ENCODE data around the gene ATP5F1C. TPM values are rescaled to one million over a fixed set of nuclear protein-coding genes. Genes with fewer than 3 reads are reported as not detected.

Gene ATP5F1C
- total and polyA plus RNA-seq, 2 experiments from 2014 or later: 332 to 537 TPM

GRCh38 chr10:7846591-7846990 is 58.6 kb downstream of the ATP5F1C start:
- Mint-ChIP-seq H3K4me3 (no peak overlapping the region), H3K27me3 (ENCODE audit: insufficient read depth, low read depth, poor library complexity) (peaks cover 4% of the 10 kb centered on the region), H3K4me1 (peaks cover 6% of the 10 kb centered on the region), H3K27ac (no peak overlapping the region), H3K36me3 (ENCODE audit: low read depth) (no peaks in the 10 kb centered on the region), H3K9me3 (no peaks in the 10 kb centered on the region)
- H3K4me2 ChIP-seq: no peak overlapping the region
- H3K36me3 ChIP-seq (ENCODE audit: insufficient read depth): no peaks in the 10 kb centered on the region
- H3F3A ChIP-seq (replicated peaks; ENCODE audit: low read depth): no peaks in the 10 kb centered on the region
- no peak overlapping the region for H2AFZ ChIP-seq
- no peaks in the 10 kb centered on the region for H3K27me3 ChIP-seq (ENCODE audit: insufficient read depth)
- peaks cover 56% of the 10 kb centered on the region for H3K79me2 ChIP-seq (replicated peaks; ENCODE audit: insufficient read depth)
- TF ChIP-seq POLR2AphosphoS5 (IDR thresholded peaks at IDR 0.05; ENCODE audit: low read depth) (no peak), ZNF331 (CRISPR knock-in tag; IDR thresholded peaks at IDR 0.05; ENCODE audit: low read depth) (no peak), CREB1 (CRISPR knock-in tag; IDR thresholded peaks at IDR 0.05; ENCODE audit: low read depth) (no peak), STAT1 (IDR thresholded peaks at IDR 0.05; ENCODE audit: unreplicated experiment) (no peak), EZH2phosphoT487 (IDR thresholded peaks at IDR 0.05; ENCODE audit: unreplicated experiment) (no peak), ZNF114 (CRISPR knock-in tag; IDR thresholded peaks at IDR 0.05) (no peak), ZNF462 (CRISPR knock-in tag; IDR thresholded peaks at IDR 0.05) (no peak), CTCF (conservative IDR thresholded peaks at IDR 0.05; ENCODE audit: low read depth in 2 of 2) (no peak), NANOG (IDR thresholded peaks at IDR 0.05; ENCODE audit: borderline replicate concordance) (no peak), JUNB (IDR thresholded peaks at IDR 0.05; ENCODE audit: unreplicated experiment) (no peak), EZH2 (IDR thresholded peaks at IDR 0.05; ENCODE audit: low read depth, unreplicated experiment) (no peak)
- TF ChIP-seq, protein P1, sequence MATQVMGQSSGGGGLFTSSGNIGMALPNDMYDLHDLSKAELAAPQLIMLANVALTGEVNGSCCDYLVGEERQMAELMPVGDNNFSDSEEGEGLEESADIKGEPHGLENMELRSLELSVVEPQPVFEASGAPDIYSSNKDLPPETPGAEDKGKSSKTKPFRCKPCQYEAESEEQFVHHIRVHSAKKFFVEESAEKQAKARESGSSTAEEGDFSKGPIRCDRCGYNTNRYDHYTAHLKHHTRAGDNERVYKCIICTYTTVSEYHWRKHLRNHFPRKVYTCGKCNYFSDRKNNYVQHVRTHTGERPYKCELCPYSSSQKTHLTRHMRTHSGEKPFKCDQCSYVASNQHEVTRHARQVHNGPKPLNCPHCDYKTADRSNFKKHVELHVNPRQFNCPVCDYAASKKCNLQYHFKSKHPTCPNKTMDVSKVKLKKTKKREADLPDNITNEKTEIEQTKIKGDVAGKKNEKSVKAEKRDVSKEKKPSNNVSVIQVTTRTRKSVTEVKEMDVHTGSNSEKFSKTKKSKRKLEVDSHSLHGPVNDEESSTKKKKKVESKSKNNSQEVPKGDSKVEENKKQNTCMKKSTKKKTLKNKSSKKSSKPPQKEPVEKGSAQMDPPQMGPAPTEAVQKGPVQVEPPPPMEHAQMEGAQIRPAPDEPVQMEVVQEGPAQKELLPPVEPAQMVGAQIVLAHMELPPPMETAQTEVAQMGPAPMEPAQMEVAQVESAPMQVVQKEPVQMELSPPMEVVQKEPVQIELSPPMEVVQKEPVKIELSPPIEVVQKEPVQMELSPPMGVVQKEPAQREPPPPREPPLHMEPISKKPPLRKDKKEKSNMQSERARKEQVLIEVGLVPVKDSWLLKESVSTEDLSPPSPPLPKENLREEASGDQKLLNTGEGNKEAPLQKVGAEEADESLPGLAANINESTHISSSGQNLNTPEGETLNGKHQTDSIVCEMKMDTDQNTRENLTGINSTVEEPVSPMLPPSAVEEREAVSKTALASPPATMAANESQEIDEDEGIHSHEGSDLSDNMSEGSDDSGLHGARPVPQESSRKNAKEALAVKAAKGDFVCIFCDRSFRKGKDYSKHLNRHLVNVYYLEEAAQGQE (IDR thresholded peaks at IDR 0.05; ENCODE audit: unreplicated experiment): no peak
- TF ChIP-seq, protein P2, sequence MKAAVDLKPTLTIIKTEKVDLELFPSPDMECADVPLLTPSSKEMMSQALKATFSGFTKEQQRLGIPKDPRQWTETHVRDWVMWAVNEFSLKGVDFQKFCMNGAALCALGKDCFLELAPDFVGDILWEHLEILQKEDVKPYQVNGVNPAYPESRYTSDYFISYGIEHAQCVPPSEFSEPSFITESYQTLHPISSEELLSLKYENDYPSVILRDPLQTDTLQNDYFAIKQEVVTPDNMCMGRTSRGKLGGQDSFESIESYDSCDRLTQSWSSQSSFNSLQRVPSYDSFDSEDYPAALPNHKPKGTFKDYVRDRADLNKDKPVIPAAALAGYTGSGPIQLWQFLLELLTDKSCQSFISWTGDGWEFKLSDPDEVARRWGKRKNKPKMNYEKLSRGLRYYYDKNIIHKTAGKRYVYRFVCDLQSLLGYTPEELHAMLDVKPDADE (IDR thresholded peaks at IDR 0.05): no peak
- H3K9me2 ChIP-seq (ENCODE audit: insufficient read depth): no peaks in the 10 kb centered on the region
- no peaks in the 10 kb centered on the region; the same call in 1 of the 2 replicates for H4K20me1 ChIP-seq (replicated peaks; ENCODE audit: insufficient read depth)
- no peak overlapping the region for H3K4me3 ChIP-seq
- no peak overlapping the region for H3K27ac ChIP-seq (ENCODE audit: low read depth)
- DNase-seq (ENCODE audit: low spot score) (no peak), ATAC-seq (no peak)
- H3K4me1 ChIP-seq (ENCODE audit: insufficient read depth): no peaks in the 10 kb centered on the region

Data from GM23338 (cell line).